ENCODE measurements around the gene EMD. TPM values are rescaled to one million over a fixed set of nuclear protein-coding genes. Genes with fewer than 3 reads are reported as not detected.

EMD gene
- total RNA-seq, 1 experiment from 2014 or later, result 79.6 TPM

DNA sequence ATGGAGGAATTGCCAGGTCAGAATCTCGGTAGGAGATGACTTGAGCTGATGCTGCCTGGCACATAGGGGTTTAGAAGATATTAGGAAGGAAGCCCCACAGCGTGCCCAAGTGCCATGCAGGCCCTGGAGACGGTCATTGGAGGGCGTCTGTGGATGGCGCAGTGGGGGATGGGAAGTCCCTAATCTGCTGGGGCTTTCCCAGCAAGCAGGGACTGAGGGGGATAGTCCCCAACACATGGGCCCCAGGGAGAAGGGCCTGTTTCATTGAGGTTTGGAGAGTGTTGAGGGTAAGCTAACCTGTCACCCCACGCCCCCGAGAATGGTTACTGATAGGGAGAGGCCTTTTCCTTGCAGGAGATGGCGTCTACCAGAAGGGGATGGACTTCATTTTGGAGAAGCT, 40.1 kb downstream of the EMD start:
- ChIA-PET CTCF (no interaction called here), POLR2A (ENCODE audit: low non-redundant PET) (no interaction called here)
- DNase-seq (ENCODE audit: low spot score), result no peak
- H3K27me3 ChIP-seq (replicated peaks; ENCODE audit: insufficient read depth, low read depth, low read length, poor library complexity), result no peaks in the 10 kb centered on the region
- no peaks in the 10 kb centered on the region for H3K4me1 ChIP-seq (ENCODE audit: insufficient read depth, low read length, poor library complexity, severe bottlenecking)
- no peaks in the 10 kb centered on the region for H3K9me3 ChIP-seq (ENCODE audit: low read depth, low read length, poor library complexity, severe bottlenecking)
- no TSS peak for BruUV-seq (replicated peaks)
- H3K36me3 ChIP-seq (ENCODE audit: insufficient read depth, low read length, poor library complexity, severe bottlenecking), result no peaks in the 10 kb centered on the region
- no peak overlapping the region for H3K27ac ChIP-seq (ENCODE audit: low read depth, low read length, poor library complexity, severe bottlenecking)
- TF ChIP-seq, protein P1, sequence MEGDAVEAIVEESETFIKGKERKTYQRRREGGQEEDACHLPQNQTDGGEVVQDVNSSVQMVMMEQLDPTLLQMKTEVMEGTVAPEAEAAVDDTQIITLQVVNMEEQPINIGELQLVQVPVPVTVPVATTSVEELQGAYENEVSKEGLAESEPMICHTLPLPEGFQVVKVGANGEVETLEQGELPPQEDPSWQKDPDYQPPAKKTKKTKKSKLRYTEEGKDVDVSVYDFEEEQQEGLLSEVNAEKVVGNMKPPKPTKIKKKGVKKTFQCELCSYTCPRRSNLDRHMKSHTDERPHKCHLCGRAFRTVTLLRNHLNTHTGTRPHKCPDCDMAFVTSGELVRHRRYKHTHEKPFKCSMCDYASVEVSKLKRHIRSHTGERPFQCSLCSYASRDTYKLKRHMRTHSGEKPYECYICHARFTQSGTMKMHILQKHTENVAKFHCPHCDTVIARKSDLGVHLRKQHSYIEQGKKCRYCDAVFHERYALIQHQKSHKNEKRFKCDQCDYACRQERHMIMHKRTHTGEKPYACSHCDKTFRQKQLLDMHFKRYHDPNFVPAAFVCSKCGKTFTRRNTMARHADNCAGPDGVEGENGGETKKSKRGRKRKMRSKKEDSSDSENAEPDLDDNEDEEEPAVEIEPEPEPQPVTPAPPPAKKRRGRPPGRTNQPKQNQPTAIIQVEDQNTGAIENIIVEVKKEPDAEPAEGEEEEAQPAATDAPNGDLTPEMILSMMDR (conservative IDR thresholded peaks at IDR 0.05; ENCODE audit: low read depth, low read length), result no peak
- no peak for TF ChIP-seq EZH2 (IDR thresholded peaks at IDR 0.05; ENCODE audit: borderline replicate concordance, low read depth, low read length, poor library complexity, severe bottlenecking)
- H3K4me3 ChIP-seq (ENCODE audit: low read depth, low read length, poor library complexity, severe bottlenecking), result no peak overlapping the region
- intact Hi-C loops (cut with micrococcal nuclease; ENCODE audit: unreplicated experiment), result no loop called here

DNA sequence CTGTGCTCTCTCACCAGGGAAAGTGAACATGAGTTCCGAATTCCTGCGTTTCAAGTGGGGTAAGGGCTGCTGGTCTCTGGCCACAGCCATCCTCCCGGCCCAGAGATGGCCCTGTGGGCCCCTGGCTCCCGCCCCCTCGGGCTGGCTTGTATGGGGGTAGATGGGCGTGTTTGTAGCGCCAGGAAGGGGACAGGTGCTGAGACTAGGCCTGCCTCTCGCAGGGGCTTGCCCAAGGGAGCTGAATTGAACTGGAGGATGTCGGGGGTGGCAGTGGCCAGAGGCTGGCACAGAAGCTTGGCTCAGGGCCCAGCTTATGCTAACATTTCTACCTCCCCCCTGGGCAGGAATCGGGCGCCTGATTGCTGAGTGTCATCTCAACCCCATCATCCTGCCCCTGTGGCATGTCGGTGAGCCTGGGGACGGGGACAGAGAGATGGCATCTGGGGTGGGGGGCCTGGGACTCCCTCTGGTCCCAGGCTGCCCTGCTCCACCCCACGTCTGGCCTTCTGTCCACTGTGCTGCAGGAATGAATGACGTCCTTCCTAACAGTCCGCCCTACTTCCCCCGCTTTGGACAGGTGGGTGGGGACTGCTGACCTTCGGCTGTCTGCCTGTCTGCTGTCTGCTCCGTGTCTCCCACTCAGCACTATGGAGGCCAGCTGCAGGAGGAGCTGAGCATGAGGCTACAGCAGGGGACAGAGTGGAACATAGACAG, 40.8 kb downstream of the EMD start:
- BruUV-seq (replicated peaks), result no TSS peak
- no peak overlapping the region for H3K27ac ChIP-seq (ENCODE audit: low read depth, low read length, poor library complexity, severe bottlenecking)
- no peak overlapping the region for H3K4me3 ChIP-seq (ENCODE audit: low read depth, low read length, poor library complexity, severe bottlenecking)
- ChIA-PET POLR2A (ENCODE audit: low non-redundant PET) (no interaction called here), CTCF (no interaction called here)
- H3K9me3 ChIP-seq (ENCODE audit: low read depth, low read length, poor library complexity, severe bottlenecking), result no peaks in the 10 kb centered on the region
- TF ChIP-seq, protein P1 (conservative IDR thresholded peaks at IDR 0.05; ENCODE audit: low read depth, low read length), result no peak
- TF ChIP-seq EZH2 (IDR thresholded peaks at IDR 0.05; ENCODE audit: borderline replicate concordance, low read depth, low read length, poor library complexity, severe bottlenecking), result no peak
- no peaks in the 10 kb centered on the region for H3K4me1 ChIP-seq (ENCODE audit: insufficient read depth, low read length, poor library complexity, severe bottlenecking)
- no peaks in the 10 kb centered on the region for H3K36me3 ChIP-seq (ENCODE audit: insufficient read depth, low read length, poor library complexity, severe bottlenecking)
- intact Hi-C loops (cut with micrococcal nuclease; ENCODE audit: unreplicated experiment), result no loop called here
- DNase-seq (ENCODE audit: low spot score), result no peak
- no peaks in the 10 kb centered on the region for H3K27me3 ChIP-seq (replicated peaks; ENCODE audit: insufficient read depth, low read depth, low read length, poor library complexity)

DNA sequence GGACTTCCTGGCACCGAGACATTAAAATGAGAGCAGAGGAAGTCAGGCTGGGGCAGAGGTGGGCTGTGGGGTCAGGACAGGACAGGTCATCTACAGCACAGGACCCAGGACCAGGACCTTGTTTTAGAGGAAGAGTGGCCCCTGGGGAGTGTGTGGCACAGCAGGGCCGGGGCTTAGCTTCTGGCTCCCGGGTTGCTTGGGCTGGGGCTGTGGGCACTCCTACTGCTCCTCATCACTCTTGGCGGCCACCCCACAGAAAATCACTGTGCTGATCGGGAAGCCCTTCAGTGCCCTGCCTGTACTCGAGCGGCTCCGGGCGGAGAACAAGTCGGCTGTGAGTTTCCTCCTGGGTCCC, 41.3 kb downstream of the EMD start:
- Histone ChIP-seq H3K27me3 (replicated peaks; ENCODE audit: insufficient read depth, low read depth, low read length, poor library complexity) (no peaks in the 10 kb centered on the region), H3K9me3 (ENCODE audit: low read depth, low read length, poor library complexity, severe bottlenecking) (no peaks in the 10 kb centered on the region), H3K27ac (ENCODE audit: low read depth, low read length, poor library complexity, severe bottlenecking) (no peak overlapping the region), H3K36me3 (ENCODE audit: insufficient read depth, low read length, poor library complexity, severe bottlenecking) (no peaks in the 10 kb centered on the region), H3K4me1 (ENCODE audit: insufficient read depth, low read length, poor library complexity, severe bottlenecking) (no peaks in the 10 kb centered on the region), H3K4me3 (ENCODE audit: low read depth, low read length, poor library complexity, severe bottlenecking) (no peak overlapping the region)
- DNase-seq (ENCODE audit: low spot score), result no peak
- intact Hi-C loops (cut with micrococcal nuclease; ENCODE audit: unreplicated experiment), result no loop called here
- no TSS peak for BruUV-seq (replicated peaks)
- no peak for TF ChIP-seq EZH2 (IDR thresholded peaks at IDR 0.05; ENCODE audit: borderline replicate concordance, low read depth, low read length, poor library complexity, severe bottlenecking)
- TF ChIP-seq, protein P1 (conservative IDR thresholded peaks at IDR 0.05; ENCODE audit: low read depth, low read length), result no peak
- ChIA-PET CTCF (no interaction called here), POLR2A (ENCODE audit: low non-redundant PET) (no interaction called here)
